NCI-H2196 treated with DMSO at 0.1 percent for 48 hours (cell line): ENCODE results near the gene BMI1.

Experiments
- DNase-seq: peaks from one replicate; lab custom pipeline; 2025; ENCODE audit not compliant: unreplicated experiment; lab: John Stamatoyannopoulos, UW

Gene BMI1

DNA sequence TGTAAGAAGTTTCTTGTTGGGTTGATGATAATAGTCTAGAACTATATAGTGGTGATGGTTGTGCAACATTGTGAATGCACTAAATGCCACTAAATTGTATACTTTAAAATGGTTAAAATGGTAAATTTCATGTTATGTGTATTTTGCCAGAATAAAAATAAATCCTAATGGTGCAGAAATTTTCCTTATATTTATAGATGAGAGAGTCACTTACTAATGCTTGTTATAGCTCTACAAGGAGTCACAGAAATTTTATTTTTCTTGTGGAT lies 45.5 kb downstream of the BMI1 start:
- DNase-seq, result no peak

GRCh38 chr10:22366771-22367170 lies 45.9 kb downstream of the BMI1 start:
- DNase-seq, result no peak

DNA sequence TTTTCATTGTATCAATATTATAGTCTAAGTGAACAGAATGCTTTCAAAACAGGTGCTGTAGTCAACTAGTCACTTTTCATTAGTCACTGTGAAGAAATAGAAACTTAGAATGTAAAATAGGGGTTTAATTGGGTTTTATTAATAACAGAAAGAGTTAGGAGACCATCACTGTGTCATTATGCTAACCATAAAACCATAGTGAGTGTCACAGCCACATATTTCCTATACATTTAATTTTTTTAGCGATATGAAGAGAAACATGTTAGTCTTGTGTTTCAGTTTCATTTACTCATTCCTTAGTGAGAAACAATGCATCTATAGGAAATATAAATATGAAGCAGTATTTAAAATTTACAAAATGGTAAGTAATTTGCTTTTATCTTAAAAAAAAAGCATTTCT lies 46.6 kb downstream of the BMI1 start:
- no peak for DNase-seq

- DNase-seq, result no peak
These were observed 47.5 kb downstream of the BMI1 start for GRCh38 chr10:22368402-22368801.

DNA sequence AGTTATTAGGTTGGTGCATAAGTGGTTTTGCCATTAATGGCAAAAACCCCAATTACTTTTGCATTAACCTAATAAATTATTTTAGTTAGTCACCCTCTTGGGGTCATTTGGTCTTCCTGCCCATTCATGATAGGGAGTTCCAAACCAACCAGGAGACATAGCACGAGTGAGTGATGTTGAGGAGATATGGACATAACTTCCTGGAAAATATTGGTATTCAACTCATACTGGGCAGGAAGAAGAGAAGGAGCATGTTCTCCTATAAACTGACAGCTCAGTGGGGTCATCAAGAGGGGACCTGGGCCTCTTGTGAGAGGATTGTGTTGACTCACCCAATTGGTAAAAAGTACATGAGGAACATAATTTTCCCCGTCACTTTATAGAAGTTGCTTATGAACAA lies 48.1 kb downstream of the BMI1 start:
- DNase-seq, result no peak

- no peak for DNase-seq
These were observed 48.7 kb downstream of the BMI1 start for GRCh38 chr10:22369434-22370072.

GRCh38 chr10:22370320-22370719 lies 49.4 kb downstream of the BMI1 start:
- no peak for DNase-seq

DNA sequence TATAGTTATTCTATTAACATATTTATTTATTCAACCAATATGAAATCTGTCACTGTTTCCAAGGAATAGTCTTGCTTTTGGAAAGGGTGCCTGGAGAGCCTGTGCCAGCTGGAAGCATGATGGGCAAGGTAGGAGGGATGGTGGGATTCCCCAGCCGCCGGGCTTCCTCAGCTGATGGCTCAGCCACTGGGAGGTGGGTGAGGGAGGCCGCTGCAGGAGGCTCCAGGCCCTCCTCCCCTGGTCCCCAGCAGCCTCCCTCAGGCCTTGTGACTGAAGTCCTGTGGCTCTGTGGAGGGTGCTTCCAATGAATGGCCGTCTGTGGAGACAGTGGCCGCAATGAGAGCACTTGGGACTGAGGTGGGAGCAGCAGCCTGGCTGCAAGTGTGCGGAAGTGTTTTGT lies 51.4 kb downstream of the BMI1 start:
- DNase-seq, result no peak

DNA sequence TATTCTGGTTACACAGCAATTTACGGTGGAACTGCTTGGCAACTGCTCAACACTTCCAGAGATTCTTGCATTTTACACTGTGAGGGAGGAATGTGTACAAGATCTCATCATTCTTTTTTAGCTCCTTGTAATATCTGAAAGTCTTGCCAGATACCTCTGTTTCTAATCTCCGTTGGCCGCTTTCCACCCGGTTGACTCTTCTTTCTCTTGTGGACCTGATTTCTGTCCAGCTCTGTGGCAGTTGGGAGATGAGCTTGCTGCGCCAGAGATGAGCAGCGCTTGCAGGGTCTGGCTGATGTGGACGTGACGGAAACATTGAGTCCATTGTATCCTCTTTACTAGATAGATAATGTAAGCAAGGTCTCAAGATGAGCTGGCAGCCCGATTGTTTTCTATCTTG lies 52.0 kb downstream of the BMI1 start:
- no peak for DNase-seq

- no peak for DNase-seq
These were observed 53.7 kb downstream of the BMI1 start for GRCh38 chr10:22374489-22375126.

DNA sequence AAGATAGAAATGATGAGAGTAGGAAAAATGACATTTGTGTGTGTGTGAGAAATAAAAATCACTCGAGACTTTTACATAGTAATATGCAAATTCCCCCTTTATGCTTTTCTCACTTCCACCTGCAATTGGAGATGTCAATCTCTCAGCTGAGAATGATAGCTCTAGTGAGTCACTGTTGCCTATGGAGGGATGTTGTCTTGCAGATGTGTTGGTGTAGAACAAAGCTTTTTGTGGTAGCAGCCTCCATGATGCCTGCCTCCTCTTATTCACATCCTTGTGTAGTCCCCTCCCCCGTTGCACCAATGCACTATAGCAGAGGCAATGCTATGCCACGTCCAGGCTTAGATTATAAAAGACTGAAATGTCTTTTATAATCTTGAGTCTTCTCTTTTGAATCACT lies 58.2 kb downstream of the BMI1 start:
- DNase-seq, result no peak
